GM23248 (cell line): ENCODE data around the gene ERVH48-1.

ENCODE experiments used
- EZH2 ChIP-seq: fragments of 200-600 bp; sonication (generic); IDR thresholded peaks from 2 replicates; pipeline ENCODE4 v1.6.1; 2018; ENCODE audit warnings: antibody characterized with exemption, mild to moderate bottlenecking; ENCODE audit not compliant: insufficient read depth, poor library complexity, severe bottlenecking
- EZH2phosphoT487 ChIP-seq: fragments of 200-600 bp; sonication (generic); IDR thresholded peaks from 2 replicates; pipeline ENCODE4 v1.6.1; 2018; ENCODE audit warnings: antibody characterized with exemption, moderate library complexity, mild to moderate bottlenecking, low read depth; ENCODE audit not compliant: insufficient read depth

DNA sequence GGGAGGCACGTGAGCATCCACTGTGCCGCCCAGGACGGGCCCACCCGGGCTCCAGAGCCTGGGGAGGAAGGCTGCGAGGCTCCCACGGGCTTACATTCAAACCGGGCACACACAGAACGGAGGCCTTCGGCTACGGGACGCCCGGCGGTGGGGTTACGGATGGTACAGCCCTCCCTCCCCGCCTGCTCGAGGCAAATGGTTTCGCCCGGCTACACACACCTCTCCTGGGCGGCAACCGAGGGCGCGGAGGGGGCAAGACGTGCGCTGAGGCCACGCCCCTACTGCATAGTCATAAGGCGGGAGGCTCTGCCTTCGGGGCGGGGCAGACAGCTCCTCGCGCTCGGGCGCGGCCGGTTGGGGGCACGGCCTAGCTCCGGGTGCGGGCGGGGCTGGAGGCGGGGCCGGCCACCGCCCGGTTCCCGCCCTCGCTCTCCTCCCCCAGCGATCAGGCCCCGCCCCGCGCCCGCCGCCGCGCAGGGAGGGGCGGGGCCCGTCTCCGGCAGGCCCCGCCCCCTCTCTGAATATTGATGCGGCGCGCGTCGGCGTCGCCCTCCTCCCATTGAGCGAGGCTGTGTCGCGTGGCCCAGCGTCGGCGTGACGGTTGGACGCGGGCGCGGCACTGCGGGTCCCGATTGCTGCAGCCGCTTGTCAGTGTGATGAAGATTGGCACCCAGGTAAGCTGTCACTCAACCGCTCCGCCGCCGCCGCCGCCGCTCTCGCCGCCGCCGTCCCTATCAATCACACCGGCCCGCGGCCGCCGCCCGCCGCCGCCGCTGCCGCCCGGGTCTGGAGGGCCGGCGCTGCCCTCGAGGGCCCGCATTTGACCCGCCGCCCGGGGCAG lies 48.8 kb upstream of the ERVH48-1 start, which contains the start of gene PKNOX1:
- TF ChIP-seq EZH2phosphoT487 (no peak), EZH2 (no peak)
